ENCODE data around the gene OASL. TPM values are rescaled to one million over a fixed set of nuclear protein-coding genes. Genes with fewer than 3 reads are reported as not detected.
"Not testable (repeated sequence)": the region's sequence is repeated elsewhere in the genome, so short reads cannot be mapped to it uniquely, and the experiment has no call there.

The OASL gene
- total and polyA plus RNA-seq, 9 donors, result 0.12 to 2.8 (median 0.39) TPM; not detected in 1

GRCh38 chr12:121069206-121069605 is 30.2 kb upstream of the OASL start:
- Histone ChIP-seq H3K27me3 (no peaks in the 10 kb centered on the region), H3K4me1 (ENCODE audit: insufficient read depth) (no peaks in the 10 kb centered on the region), H3K36me3 (no peaks in the 10 kb centered on the region), H3K27ac (no peak overlapping the region), H3K9me3 (no peaks in the 10 kb centered on the region), H3K4me3 (no peak overlapping the region)
- DNase-seq, result no peak
- intact Hi-C loops (cut with DNase I), result no loop called here
- WGBS, 3 donors, result 81 to 86% (median 82%) methylated on average over 6 of the region's 6 CpGs
- TF ChIP-seq CTCF (IDR thresholded peaks at IDR 0.05) (no peak), POLR2A (IDR thresholded peaks at IDR 0.05) (no peak), EP300 (IDR thresholded peaks at IDR 0.05) (no peak)

GRCh38 chr12:121065345-121065744 is 26.3 kb upstream of the OASL start:
- Histone ChIP-seq H3K9me3 (no peaks in the 10 kb centered on the region), H3K4me1 (ENCODE audit: insufficient read depth) (peaks cover 1% of the 10 kb centered on the region), H3K27ac (no peak overlapping the region), H3K4me3 (no peak overlapping the region), H3K27me3 (no peaks in the 10 kb centered on the region), H3K36me3 (no peaks in the 10 kb centered on the region)
- 64 to 73% (median 65%) methylated on average over 2 of the region's 2 CpGs for WGBS, 3 donors
- DNase-seq, result no peak
- intact Hi-C loops (cut with DNase I), result no loop called here
- TF ChIP-seq POLR2A (IDR thresholded peaks at IDR 0.05) (no peak), EP300 (IDR thresholded peaks at IDR 0.05) (no peak), CTCF (IDR thresholded peaks at IDR 0.05) (no peak)

DNA sequence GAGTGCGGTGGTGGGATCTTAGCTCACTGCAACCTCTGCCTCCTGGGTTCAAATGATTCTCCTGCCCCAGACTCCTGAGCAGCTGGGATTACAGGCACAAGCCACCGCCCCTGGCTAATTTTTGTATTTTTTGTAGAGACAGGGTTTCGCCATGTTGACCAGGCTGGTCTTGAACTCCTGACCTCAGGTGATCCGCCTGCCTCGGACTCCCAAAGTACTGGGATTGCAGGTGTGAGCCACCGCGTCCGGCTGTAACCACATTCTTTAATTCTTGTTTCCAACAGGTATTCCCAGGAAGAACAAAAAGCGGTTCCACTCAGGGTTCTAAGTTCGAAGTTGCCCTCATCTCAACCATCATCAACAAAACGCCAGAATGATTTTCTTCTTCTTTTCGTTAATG is 25.5 kb upstream of the OASL start:
- H3K27ac ChIP-seq; H3K4me1 ChIP-seq (ENCODE audit: insufficient read depth); intact Hi-C loops (cut with DNase I); H3K27me3 ChIP-seq; H3K4me3 ChIP-seq; H3K9me3 ChIP-seq; H3K36me3 ChIP-seq; DNase-seq: not testable (repeated sequence)
- 89 to 91% (median 90%) methylated on average over 12 of the region's 12 CpGs for WGBS, 3 donors

DNA sequence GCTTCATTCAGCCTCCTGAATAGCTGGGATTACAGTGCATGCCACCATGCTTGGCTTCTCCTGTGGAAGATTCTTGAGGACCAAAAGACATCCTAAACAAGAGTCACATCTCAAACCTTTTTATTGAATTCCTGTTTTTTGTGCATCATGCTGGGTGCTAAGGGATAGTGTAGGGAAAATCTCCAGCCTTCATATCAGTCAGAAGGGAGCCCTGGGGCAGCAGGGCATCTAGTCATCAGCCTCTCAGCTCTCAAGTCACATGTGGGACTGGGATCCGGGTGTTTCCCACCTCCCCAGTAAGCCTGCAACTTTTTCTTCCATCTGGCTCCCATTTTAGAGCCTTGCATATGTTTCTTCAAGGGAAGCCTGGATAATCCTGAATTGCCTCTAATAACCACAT is 25.1 kb upstream of the OASL start:
- intact Hi-C loops (cut with DNase I), result no loop called here
- no peaks in the 10 kb centered on the region for H3K9me3 ChIP-seq

More for the DNA sequence above, 25.1 kb upstream of the OASL start:
- H3K27me3 ChIP-seq, result no peaks in the 10 kb centered on the region
- peaks cover 3% of the 10 kb centered on the region for H3K4me1 ChIP-seq (ENCODE audit: insufficient read depth)
- no peak for TF ChIP-seq CTCF (IDR thresholded peaks at IDR 0.05)
- TF ChIP-seq POLR2A (IDR thresholded peaks at IDR 0.05), result no peak
- TF ChIP-seq EP300 (IDR thresholded peaks at IDR 0.05), result no peak
- no peaks in the 10 kb centered on the region for H3K36me3 ChIP-seq
- no peak for DNase-seq
- 80 to 92% (median 87%) methylated on average over 1 of the region's 1 CpG for WGBS, 3 donors
- no peak overlapping the region for H3K27ac ChIP-seq
- H3K4me3 ChIP-seq, result no peak overlapping the region
